ENCODE measurements around the gene SLC6A17. TPM values are rescaled to one million over a fixed set of nuclear protein-coding genes. Genes with fewer than 3 reads are reported as not detected.

Gene SLC6A17
- total RNA-seq, 2 donors from 2014 or later = 0.41 to 2.2 TPM

DNA sequence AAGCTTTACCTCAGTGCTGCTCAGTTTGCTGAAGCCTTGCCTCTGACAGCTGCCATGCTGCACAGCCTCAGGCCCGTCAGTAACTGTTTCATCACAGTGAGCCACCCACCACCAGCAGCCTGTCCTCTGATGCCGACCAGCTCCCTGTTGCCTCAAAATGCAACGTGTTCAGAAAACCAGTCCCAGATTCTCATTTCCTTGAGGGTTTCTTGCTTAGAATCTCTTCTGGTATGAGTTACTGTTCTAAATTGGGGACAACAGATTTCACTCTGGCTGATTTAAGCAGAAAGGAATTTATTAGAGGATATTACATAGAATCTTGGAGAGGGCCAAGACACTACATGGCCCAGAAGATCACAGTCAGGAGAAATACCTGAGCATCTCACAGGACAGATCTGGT lies 27.1 kb upstream of the SLC6A17 start:
- intact Hi-C loops (cut with DNase I) = no loop called here
- H3K4me3 ChIP-seq = no peak overlapping the region
- DNase-seq (ENCODE audit: low spot score) = no peak
- H3K36me3 ChIP-seq = no peaks in the 10 kb centered on the region
- H3K4me1 ChIP-seq (replicated peaks) = no peaks in the 10 kb centered on the region
- H3K27me3 ChIP-seq (replicated peaks; ENCODE audit: insufficient read depth) = no peaks in the 10 kb centered on the region
- H3K9me3 ChIP-seq = no peaks in the 10 kb centered on the region
- 56% methylated on average over 3 of the region's 3 CpGs for WGBS
- H3K27ac ChIP-seq = no peak overlapping the region
- TF ChIP-seq POLR2AphosphoS5 (IDR thresholded peaks at IDR 0.05) (no peak), POLR2A (IDR thresholded peaks at IDR 0.05) (no peak)
- TF ChIP-seq, protein P1, sequence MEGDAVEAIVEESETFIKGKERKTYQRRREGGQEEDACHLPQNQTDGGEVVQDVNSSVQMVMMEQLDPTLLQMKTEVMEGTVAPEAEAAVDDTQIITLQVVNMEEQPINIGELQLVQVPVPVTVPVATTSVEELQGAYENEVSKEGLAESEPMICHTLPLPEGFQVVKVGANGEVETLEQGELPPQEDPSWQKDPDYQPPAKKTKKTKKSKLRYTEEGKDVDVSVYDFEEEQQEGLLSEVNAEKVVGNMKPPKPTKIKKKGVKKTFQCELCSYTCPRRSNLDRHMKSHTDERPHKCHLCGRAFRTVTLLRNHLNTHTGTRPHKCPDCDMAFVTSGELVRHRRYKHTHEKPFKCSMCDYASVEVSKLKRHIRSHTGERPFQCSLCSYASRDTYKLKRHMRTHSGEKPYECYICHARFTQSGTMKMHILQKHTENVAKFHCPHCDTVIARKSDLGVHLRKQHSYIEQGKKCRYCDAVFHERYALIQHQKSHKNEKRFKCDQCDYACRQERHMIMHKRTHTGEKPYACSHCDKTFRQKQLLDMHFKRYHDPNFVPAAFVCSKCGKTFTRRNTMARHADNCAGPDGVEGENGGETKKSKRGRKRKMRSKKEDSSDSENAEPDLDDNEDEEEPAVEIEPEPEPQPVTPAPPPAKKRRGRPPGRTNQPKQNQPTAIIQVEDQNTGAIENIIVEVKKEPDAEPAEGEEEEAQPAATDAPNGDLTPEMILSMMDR (IDR thresholded peaks at IDR 0.05) = no peak

- 96% methylated on average over 4 of the region's 4 CpGs for WGBS
- intact Hi-C loops (cut with DNase I) = no loop called here
These were observed 24.5 kb upstream of the SLC6A17 start for GRCh38 chr1:110125810-110126209.

DNA sequence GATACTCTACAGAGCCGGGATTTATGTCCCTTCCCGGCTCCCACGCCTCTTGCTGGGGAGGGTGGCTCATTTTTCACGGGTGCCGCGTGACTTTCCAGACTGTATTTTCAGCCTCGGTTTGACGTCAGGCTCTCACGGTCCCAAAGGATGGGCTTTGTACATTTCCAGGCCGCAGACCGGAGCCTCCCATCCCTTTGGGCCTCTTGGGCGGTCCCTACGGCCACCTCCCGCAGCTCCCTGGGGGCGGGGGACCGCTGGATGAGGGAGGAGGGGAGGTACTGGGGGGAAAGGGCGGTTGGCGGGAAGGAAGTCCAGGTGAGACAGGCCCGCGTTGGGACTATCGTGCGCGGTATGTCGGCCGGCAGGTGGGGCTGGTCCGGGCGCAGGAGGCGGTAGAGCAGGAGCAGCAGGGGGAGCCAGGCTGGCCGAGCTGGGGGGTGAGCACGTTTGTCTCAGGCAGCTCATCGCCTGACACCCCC lies 20.1 kb upstream of the SLC6A17 start:
- no peak for TF ChIP-seq POLR2A (IDR thresholded peaks at IDR 0.05)
- TF ChIP-seq, protein P1 (IDR thresholded peaks at IDR 0.05) = peak in 1 of 4 experiments; percentile 31
- Histone ChIP-seq H3K4me3 (no peak overlapping the region), H3K27ac (no peak overlapping the region), H3K27me3 (replicated peaks; ENCODE audit: insufficient read depth) (no peaks in the 10 kb centered on the region), H3K36me3 (no peaks in the 10 kb centered on the region), H3K4me1 (replicated peaks) (no peaks in the 10 kb centered on the region), H3K9me3 (no peaks in the 10 kb centered on the region)
- intact Hi-C loops (cut with DNase I) = no loop called here
- peak; percentile 13 for DNase-seq (ENCODE audit: low spot score)
- 3% methylated on average over 31 of the region's 31 CpGs for WGBS

More at GRCh38 chr1:110125810-110126209, 24.5 kb upstream of the SLC6A17 start:
- no peak for TF ChIP-seq POLR2A (IDR thresholded peaks at IDR 0.05)
- TF ChIP-seq, protein P1 (IDR thresholded peaks at IDR 0.05) = no peak
- TF ChIP-seq POLR2AphosphoS5 (IDR thresholded peaks at IDR 0.05) = no peak
- Histone ChIP-seq H3K4me3 (no peak overlapping the region), H3K27me3 (replicated peaks; ENCODE audit: insufficient read depth) (no peaks in the 10 kb centered on the region), H3K4me1 (replicated peaks) (no peaks in the 10 kb centered on the region), H3K27ac (no peak overlapping the region), H3K36me3 (no peaks in the 10 kb centered on the region), H3K9me3 (no peaks in the 10 kb centered on the region)
- DNase-seq (ENCODE audit: low spot score) = no peak

DNA sequence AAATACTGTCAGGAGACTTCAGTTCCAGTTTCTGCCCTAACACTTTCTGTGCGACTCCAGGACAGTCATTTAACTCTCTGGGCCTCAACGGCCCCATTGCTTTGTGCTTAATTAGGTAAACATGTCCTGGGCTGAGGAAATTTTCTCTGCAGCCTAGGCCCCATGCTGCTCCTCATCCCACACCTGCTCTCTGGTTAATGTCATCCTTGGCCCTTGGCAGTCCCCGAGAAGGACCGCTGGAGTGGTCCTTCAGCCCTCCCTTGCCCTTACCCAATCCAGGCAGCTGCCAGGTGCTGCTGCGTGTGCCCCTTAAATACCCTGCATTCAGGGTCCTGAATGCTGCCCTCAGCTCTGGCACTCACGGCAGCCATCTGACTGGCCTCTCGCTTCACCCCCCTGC lies 19.3 kb upstream of the SLC6A17 start:
- no peak overlapping the region for H3K27ac ChIP-seq
- no peaks in the 10 kb centered on the region for H3K4me1 ChIP-seq (replicated peaks)
- intact Hi-C loops (cut with DNase I) = no loop called here
- no peaks in the 10 kb centered on the region for H3K27me3 ChIP-seq (replicated peaks; ENCODE audit: insufficient read depth)
- WGBS = 75% methylated on average over 7 of the region's 7 CpGs
- no peak for DNase-seq (ENCODE audit: low spot score)
- no peaks in the 10 kb centered on the region for H3K36me3 ChIP-seq
- H3K9me3 ChIP-seq = no peaks in the 10 kb centered on the region
- TF ChIP-seq, protein P1 (IDR thresholded peaks at IDR 0.05) = no peak
- TF ChIP-seq POLR2AphosphoS5 (IDR thresholded peaks at IDR 0.05) (no peak), POLR2A (IDR thresholded peaks at IDR 0.05) (no peak)
- no peak overlapping the region for H3K4me3 ChIP-seq

DNA sequence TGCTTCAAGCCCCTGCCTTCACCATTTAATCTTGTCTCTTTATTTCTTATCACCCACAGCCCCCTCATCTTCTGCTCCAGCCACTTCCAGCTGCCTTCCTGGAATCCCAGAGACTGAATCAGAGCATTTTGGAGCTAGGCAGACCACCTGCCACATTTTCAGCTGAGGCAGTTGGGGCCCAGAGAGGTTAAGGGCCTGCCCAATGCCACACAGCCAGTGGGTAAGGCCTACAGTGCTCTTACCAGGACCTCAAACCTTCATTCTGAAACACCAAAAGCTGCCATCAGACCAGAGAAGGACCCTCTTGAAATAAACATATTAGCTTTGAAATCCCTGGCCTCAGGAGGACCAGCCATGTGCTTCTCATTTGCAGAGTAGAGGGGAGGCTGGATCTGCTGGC lies 17.6 kb upstream of the SLC6A17 start:
- TF ChIP-seq POLR2A (IDR thresholded peaks at IDR 0.05) (no peak), POLR2AphosphoS5 (IDR thresholded peaks at IDR 0.05) (no peak)
- TF ChIP-seq, protein P1 (IDR thresholded peaks at IDR 0.05) = no peak
- H3K27me3 ChIP-seq (replicated peaks; ENCODE audit: insufficient read depth) = peaks cover under 1% of the 10 kb centered on the region
- no peak overlapping the region for H3K27ac ChIP-seq
- H3K4me3 ChIP-seq = no peak overlapping the region
- no peaks in the 10 kb centered on the region for H3K4me1 ChIP-seq (replicated peaks)
- intact Hi-C loops (cut with DNase I) = no loop called here
- no peaks in the 10 kb centered on the region for H3K9me3 ChIP-seq
- no peak for DNase-seq (ENCODE audit: low spot score)
- H3K36me3 ChIP-seq = no peaks in the 10 kb centered on the region

All from prostate gland (tissue), 2 donors.